Measurements from ENCODE around the gene PNMA6F. TPM values are rescaled to one million over a fixed set of nuclear protein-coding genes. Genes with fewer than 3 reads are reported as not detected.
"Not testable (repeated sequence)": the region's sequence is repeated elsewhere in the genome, so short reads cannot be mapped to it uniquely, and the experiment has no call there.

The PNMA6F gene
- total RNA-seq, 4 donors from 2014 or later: not detected

DNA sequence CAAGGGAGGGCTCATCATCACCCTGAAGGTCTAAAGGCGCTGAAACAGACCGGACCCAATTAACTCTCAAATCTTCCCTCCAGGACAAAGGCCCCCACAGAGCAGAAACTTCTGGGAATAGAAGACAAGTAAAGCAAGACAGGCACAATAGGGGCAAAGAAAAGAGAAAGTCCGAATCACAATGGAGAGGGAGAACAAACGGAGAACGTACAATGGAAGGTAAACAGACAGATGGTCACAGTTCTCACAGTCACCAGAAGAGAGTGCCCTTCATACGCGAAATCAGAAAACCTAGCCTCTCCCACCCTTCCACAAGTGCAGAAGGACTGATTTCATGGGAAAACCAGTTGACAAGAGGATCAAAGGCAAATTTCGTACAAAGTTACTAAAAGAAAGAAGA is 35.9 kb downstream of the PNMA6F start:
- not testable (repeated sequence) for H3K27ac ChIP-seq, H3K4me1 ChIP-seq, H3K4me3 ChIP-seq, H3K36me3 ChIP-seq, H3K9me3 ChIP-seq, H3K27me3 ChIP-seq, DNase-seq

DNA sequence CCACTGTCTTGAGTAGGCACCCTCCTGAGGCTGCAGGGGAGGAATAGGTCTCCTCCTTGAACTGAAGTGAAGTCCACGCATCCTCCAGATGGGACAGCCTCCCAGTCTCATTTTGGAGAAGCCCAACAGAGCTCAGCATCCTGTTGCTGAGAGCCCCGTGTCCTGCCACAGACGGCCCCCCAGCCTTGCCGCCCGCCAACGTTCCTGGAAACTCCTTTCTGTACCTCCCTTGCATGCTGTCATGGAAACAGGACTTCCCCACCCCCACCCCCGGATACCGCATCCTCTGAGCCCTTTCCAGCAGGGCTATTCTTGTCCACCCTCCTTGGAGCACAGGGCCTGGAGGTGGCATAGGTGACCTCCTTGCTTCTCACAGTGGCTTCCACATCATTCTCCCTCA is 37.6 kb downstream of the PNMA6F start:
- not testable (repeated sequence) for H3K4me1 ChIP-seq, H3K27ac ChIP-seq, H3K9me3 ChIP-seq, H3K27me3 ChIP-seq, DNase-seq, H3K4me3 ChIP-seq, H3K36me3 ChIP-seq

DNA sequence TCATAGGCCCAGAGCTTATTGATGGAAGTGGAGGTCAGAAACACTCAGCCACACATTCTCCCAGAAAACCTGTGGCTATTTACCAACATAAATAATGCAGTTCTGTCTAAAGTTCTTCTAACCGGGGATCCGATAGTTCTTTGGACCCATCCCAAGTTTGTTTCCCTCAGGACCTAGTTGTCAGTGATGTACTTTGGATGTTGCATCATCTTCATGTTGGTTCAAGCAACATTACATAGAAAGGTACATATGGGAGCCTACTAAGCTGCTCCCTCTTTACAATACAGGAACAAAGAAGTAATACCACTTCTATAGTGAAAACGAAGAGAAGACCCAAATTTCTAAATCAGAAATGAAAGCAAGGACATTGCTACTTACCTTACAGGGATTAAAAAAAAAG is 39.8 kb downstream of the PNMA6F start:
- not testable (repeated sequence) for H3K27me3 ChIP-seq, H3K36me3 ChIP-seq, H3K9me3 ChIP-seq, H3K4me3 ChIP-seq, H3K4me1 ChIP-seq, DNase-seq, H3K27ac ChIP-seq

DNA sequence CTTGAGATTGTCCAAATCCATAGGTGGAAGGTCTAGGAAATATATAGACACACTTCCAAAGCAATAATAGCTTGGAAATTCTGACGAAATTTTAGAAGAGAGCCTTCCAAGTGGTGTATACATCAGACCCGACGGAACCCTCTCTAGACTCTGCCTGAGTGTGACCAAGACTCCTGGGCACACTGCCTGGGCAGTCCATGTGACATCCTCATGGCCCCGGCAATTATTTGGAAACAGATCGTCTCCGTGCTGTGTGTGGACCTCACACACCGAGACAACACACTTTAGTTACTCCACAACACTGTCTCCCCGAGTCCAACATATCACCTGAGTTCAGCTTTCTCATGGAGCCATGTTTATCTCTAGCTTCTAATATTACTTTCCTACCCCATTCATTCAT is 42.3 kb downstream of the PNMA6F start:
- H3K4me3 ChIP-seq, H3K9me3 ChIP-seq, H3K27ac ChIP-seq, H3K27me3 ChIP-seq, H3K4me1 ChIP-seq, H3K36me3 ChIP-seq, DNase-seq: not testable (repeated sequence)

- H3K9me3 ChIP-seq, H3K4me1 ChIP-seq, H3K36me3 ChIP-seq, H3K4me3 ChIP-seq, H3K27me3 ChIP-seq, DNase-seq, H3K27ac ChIP-seq: not testable (repeated sequence)
These were observed 45.5 kb downstream of the PNMA6F start for GRCh38 chrX:153276049-153276448.

DNA sequence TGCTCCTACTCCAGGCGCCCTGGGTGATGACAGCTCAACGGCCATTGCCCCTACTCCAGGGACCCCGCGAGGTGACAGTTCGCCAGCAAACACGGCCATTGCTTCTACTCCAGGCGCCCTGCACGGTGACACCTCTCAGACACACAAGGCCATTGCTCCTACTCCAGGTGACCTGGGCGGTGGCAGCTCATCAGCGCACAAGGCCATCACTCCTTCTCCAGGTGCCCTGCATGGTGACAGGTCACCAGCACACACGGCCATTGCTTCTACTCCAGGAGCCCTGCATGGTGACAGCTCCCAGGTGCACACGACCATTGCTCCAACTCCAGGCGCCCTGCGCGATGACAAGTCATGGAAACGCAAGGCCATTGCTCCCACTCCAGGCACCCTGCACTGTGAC is 46.1 kb downstream of the PNMA6F start:
- not testable (repeated sequence) for H3K4me1 ChIP-seq, H3K4me3 ChIP-seq, H3K27ac ChIP-seq, H3K9me3 ChIP-seq, DNase-seq, H3K27me3 ChIP-seq, H3K36me3 ChIP-seq

- DNase-seq, H3K4me3 ChIP-seq, H3K27ac ChIP-seq, H3K4me1 ChIP-seq, H3K9me3 ChIP-seq, H3K27me3 ChIP-seq, H3K36me3 ChIP-seq: not testable (repeated sequence)
These were observed 49.0 kb downstream of the PNMA6F start for GRCh38 chrX:153272584-153272983.

GRCh38 chrX:153272070-153272469 is 49.5 kb downstream of the PNMA6F start:
- H3K27ac ChIP-seq, H3K4me3 ChIP-seq, H3K36me3 ChIP-seq, H3K4me1 ChIP-seq, H3K27me3 ChIP-seq, DNase-seq, H3K9me3 ChIP-seq: not testable (repeated sequence)

Small RNAs within 50 kb of the gene (small RNA-seq; reads per million reads assigned to genes)
- gene AC152007.1: 0 reads per million in 2 donors

Other genes with a start within 250 kb of the PNMA6F start
- gene PNMA6A, start 249.3 kb downstream of the PNMA6F start, total RNA-seq: under 1 TPM in 1 of 4 donors, not detected in 3; 0.88 TPM
- gene MAGEA1, start 142.5 kb downstream of the PNMA6F start, total RNA-seq: not detected
- 10 to 100 TPM in 1 of 4 donors, 1 to 10 TPM in 3; 4.0 to 12.4 (median 7.2) TPM for gene ZNF275, start 12.4 kb upstream of the PNMA6F start, total RNA-seq
- gene PNMA6E, start 79.6 kb upstream of the PNMA6F start, total RNA-seq: not detected
- 1 to 10 TPM in 1 of 4 donors, under 1 TPM in 3; 0.19 to 2.3 (median 0.81) TPM for gene ZFP92, start 89.7 kb upstream of the PNMA6F start, total RNA-seq
- 1 to 10 TPM in 3 of 4 donors, not detected in 1; 1.1 to 3.1 (median 3.0) TPM for gene TREX2, start 124.3 kb upstream of the PNMA6F start, total RNA-seq
- gene HAUS7, start 148.8 kb upstream of the PNMA6F start, total RNA-seq: 100 to 1,000 TPM in 1 of 4 donors, 10 to 100 TPM in 2, 1 to 10 TPM in 1; 8.2 to 156 (median 16.0) TPM
- gene BGN, start 173.2 kb upstream of the PNMA6F start, total RNA-seq: 10 to 100 TPM in 3 of 4 donors, 1 to 10 TPM in 1; 2.5 to 28.9 (median 11.7) TPM
- gene ATP2B3, start 195.9 kb upstream of the PNMA6F start, total RNA-seq: not detected

Measured in Peyer's patch (tissue), 4 donors.